Left renal cortex interstitium (tissue), 4 donors: ENCODE data around the gene PHF21B. TPM values are rescaled to one million over a fixed set of nuclear protein-coding genes. Genes with fewer than 3 reads are reported as not detected.
"Not testable (repeated sequence)": the region's sequence is repeated elsewhere in the genome, so short reads cannot be mapped to it uniquely, and the experiment has no call there.

Source experiments
- DNase-seq, 4 donors: peaks; one replicate each; pipeline ENCODE4 v3.0.0-alpha.2; 2013; ENCODE audit warnings: low read depth in 4 of 4, low spot score in 2 of 4, missing footprints in 1 of 4
- polyA plus RNA-seq, 4 donors: library from polyadenylated mRNA; unstranded; fragments of 120-200 nt; gene quantifications; one replicate each; pipeline ENCODE4 v1.2.1, GENCODE V29; 2013; ENCODE audit not compliant: insufficient read length in 4 of 4

PHF21B gene
- polyA plus RNA-seq, 4 donors, result 3.6 to 8.9 (median 6.2) TPM

DNA sequence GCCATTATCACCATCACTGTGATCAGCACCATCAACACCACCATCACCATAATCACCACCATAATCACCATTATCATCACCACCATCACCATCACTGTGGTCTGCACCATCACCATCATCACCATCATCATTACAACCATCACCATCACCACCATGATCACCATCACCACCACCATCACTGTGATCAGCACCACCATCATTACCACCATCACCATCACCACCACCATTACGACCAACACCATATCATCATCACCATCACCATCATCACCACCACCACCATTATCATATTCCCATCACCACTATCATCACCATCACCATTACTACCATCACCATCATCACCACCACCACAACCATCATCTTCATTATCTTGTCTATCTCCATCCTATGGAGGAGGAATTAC, 125.2 kb downstream of the PHF21B start:
- DNase-seq, result no peak

DNA sequence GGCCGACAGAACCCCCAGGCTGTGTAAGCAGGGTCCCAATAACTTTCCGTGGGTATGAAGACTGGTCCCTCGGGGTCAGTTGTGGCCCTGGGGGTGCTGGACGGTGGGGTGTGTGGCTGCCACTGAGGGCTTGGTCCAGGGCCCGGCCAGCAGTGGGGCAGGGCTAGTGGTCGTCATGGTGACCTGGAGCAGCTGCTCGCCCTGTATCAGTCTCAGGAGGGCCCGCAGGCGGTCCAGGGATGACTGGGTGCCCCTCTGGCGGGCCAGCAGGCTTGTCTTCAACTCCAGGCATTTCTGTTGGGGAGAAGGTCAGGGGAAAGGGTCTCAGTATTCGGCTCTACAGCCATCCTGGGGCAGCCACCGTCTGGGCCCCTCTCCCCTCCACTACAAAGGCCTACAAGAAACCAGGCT, 126.8 kb downstream of the PHF21B start:
- DNase-seq, result no peak

DNA sequence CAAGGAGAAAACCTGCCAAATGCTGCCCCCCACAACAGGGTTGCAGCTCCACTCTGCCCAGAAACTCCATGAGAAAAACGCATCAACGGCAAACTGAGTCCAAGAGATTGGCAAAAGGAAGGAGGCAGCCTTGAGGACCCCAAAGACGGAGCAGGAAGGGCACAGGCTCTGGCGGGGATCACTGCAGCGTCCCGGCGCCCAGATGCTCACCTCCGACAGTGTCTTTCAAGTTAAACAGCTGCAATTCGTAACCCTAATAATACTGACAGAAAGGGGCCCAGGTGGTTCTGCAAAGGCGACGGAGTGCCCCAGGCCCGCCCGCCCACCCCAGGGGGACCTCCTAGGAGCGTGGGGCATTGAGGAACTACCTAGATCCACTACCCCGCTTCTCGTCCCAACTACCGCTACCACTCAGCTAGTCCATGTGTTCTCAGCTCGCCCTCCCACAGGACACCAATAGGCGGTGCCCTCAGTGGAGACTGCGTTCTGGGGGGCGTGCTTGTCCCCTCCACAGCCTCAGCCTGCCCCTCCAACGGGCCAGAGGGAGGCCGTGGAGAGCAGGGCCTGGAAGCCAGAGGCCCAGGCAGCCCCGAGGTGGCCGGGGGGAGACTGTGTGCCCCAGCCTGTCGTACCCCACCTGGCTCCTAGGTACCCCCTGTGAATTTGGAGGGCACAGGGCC, 127.4 kb downstream of the PHF21B start:
- DNase-seq, result no peak

DNA sequence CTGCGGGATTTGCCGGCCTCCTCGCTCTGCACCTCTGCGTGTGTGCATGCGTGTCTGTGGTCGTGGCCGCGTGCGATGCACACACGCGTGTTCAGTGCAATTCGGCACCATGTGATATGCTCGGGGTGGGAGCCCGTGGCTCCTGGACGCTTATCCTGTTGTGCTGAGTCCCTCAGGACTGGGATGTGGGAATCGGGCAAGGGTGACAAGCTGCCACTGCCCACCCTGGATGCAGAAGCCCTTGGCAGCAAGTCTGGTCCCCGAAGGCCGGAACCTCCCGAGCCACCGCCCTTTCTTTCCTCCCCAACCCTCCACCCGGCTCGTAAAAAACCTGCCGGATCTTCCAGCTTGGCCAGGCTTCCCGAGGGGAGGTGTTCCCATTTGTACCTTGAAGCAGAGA, 128.2 kb downstream of the PHF21B start:
- no peak for DNase-seq

DNA sequence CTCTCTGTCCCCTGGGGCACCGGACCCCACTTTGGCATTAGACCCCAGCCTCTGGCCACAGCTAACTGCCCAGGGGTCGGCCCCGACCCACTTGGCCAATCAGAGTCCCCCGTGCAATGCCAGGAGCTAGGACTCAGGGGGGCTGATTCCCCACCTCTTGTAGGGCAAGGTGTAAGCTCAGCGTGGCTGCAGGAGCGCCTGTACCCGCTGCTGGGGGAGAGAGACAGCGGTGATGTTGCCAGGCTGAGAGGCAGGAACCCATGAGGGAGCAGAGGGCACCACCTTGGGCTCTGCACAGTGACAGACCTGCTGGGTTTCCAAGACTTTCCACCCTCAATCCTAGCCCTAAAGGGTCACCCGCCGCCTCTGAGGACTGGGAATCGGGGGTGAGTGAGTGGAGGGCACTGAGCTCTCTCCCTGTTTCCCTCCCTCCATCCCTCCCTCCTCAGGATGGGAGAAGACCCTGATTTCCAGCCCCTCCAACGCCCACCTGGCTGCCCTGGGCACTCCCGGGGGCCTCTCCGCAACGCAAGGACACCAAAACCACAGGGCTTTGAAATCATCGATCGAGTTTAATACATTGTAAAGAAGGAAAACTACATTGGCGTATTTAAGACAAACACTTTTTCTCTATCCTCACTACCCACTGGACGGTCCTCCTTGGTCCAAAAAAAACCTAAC, 129.1 kb downstream of the PHF21B start:
- no peak for DNase-seq

DNA sequence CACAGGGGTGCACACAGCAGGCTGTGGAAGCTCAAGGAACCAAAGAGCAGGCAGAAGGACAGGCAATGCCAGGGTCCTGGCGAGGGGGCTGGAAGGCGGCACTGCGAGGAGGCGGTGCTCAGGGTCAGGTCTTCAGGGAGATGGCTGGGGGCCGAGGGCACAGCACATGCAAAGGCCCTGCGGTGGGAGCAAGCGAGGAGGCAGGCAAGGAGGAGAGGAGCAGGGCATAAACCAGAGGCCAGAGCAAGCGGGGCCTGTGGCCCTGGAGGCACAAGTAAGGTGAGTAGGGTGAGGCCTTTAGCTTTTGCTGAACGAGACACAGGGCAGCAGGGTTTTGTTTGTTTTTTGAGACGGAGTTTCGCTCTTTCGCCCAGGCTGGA, 130.5 kb downstream of the PHF21B start:
- no peak for DNase-seq

DNA sequence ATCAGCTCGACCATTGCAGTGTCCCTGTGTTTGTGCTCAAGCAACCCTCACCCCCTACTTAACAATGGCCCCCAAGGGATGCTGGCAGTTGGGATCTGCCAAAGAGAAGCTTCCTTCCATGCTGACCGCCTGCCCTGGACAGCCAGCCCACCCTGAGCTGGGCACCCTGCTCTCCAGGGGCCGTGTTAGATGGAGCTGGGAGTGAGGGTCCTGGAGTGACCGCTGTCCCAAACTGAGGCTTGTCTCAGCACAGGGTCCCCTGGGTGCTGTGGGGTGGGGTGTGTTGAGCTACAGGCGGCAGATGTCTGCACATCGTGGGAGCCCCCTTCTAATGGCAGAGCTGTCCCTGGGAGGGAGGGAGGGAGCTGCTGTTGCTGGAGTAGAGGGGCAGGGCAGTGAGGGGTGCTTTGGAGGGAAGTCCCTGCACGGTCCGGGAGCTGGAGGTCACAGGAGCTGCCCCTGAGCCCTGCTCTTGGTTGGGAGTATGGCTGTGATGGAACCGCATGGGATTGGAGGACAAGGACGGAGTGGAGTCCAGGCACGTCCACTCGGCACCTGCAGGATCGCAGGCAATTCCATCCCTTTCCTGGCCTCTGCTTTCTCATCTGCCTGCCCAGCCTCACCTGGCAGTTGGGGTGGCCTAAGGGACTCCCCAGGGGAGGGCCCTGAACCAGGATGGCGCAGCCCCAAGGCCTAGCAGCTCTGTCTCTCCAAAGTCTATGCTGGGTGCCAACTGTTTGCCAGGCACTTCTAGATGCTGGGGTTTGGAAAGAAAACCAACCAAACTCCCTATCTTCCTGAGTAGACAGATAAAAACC, 131.1 kb downstream of the PHF21B start:
- DNase-seq, result no peak

DNA sequence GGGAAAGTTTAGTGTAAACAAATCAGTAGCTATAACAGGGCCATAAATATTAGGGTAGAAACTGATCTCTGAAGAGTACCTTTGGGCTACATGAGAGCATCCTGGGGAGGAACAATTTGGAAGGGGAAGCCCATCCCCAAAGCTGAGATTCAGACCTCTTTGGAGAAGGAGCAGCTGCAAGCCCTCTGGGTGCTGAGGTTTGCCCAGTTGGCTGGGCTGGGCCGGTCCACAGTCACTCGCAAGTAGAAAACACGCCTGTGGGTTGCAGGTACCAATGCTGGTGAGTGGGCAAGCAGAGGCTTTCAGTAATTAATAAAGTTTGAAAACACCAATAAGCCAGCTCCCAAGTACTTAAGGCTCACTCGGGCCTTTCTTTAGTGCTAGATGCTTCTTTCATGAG, 132.9 kb downstream of the PHF21B start:
- DNase-seq, result no peak

DNA sequence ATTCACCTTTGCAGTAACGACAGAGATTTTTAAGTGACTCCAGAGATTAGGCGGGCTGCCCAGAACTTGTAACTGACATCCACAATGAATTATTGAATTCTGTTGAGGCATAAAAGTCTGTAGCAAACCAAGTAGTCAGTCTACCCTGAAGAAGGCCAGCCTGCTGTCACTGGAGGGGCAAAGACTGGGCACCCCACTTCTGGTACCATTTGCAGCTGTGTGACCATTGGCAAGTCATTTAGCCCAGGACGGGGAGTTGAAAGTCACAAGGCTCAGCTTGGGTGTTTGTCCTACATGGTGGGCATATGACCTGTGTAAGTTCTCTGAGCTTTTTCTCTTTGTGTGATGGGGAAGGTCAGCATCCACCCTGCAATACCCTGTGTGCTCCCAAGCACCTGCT, 138.0 kb downstream of the PHF21B start:
- no peak for DNase-seq

DNA sequence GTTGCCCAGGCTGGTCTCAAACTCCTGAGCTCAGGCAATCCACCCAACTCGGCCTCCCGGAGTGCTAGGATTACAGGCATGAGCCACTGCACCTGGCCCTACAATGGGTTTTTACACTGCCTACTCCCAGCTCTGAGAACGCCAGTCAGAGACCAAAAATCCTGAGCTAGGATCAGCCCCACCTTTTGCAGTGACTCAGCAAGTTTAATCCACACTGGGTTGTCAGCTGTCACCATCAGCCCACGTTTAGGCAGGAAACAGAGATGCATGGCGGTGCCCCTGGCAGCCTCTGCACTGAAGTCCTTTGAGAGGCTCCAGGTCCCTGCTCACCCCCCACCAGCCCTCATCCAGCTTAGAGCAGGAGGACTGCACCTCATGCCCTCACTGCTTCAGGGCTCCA, 139.8 kb downstream of the PHF21B start:
- DNase-seq, result no peak

DNA sequence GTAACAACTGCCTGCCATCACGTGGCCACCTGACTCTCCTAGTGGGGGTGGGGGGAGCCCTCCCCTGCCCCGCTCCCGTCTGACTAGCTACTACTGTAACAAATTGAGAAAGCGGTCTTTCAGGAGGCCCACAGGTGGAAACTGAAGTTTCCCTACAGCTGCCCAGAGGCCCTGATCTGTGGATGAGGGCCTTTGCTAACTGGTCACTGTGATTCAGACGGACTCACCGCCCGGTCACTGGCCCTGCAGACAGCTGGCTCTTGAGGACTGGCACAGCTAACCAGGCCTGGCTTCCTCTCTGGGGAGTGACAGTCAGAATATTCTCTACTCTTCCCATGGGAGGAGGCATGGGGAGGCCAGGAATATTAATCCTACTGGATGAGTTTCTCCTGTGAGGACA, 140.6 kb downstream of the PHF21B start:
- no peak for DNase-seq

DNA sequence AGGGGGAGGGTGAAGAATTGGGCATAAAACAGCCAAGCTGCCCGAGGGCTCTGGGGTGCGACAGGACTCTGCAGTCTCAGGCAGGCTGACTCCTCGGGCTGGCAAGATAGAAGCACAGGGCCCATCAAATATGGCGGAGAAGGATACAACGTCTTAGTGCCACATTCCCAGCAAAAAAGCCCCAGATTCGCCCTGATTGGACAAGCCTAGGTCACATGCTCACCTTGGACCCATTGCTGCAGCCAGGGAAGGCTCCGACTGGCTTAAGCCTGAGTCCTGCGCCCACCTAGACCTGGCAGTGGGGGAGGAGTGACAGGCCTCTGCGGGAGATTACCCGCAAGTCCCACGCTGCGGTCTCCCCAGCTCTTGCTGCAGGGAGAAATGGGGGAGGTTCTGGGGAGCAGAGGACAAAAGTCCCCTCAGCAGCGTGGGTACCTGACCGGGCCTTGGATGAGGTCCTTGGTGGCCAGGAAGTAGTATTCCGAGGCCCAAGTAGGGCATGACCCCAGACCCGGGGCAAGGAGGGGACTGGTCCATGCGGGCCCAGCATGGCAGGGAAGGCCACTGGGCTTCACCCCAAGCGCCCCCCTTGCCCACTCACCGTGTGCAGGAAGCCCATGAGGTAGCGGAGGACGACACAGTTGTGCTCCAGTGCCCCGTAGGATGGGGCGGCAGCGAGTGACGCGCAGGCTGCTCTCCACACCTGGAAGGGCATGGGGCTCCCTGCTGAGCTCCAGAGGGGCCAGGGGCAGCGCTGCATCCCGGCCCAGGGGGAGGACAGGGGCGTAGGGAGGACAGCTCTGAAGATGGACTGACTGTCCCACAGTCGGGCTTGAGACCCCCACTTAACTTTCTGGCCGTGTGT, 144.4 kb downstream of the PHF21B start:
- DNase-seq, result no peak

DNA sequence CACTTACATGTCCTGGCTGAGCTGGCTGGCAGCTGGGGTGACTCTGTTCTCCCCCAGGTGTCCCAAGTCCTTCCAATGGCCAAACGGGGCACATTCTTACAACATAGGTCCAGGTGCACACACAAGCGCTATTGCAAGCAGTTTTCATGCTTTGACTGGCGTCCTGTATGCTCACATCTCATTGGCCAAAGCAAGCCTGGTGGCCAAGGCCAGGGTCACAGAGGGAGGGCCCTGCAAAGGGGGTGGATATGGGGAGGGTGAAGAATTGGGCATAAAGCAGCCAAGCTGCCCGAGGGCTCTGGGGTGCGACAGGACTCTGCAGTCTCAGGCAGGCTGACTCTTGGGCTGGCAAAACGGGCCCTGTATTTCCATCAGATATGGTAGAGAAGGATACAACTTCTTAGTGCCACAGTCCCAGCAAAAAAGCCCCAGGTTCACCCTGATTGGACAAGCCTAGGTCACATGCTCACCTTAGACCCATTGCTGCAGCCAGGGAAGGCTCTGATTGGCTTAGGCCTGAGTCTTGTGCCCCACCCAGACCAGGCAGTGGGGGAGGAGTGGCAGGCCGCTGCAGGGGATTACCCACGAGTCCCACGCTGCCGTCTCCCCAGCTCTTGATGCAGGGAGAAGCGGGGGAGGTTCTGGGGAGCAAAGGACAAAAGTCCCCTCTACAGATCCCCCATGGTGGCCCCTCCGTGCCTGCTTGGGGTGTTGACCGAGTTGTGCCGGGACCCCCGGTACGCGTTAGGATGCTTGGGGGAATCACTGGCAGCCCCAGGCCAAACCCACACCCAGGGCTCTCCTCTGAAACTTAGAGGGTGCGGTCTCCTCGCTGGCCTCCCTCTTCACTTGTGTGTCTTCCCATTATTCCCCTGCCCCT, 146.6 kb downstream of the PHF21B start:
- no peak for DNase-seq

DNA sequence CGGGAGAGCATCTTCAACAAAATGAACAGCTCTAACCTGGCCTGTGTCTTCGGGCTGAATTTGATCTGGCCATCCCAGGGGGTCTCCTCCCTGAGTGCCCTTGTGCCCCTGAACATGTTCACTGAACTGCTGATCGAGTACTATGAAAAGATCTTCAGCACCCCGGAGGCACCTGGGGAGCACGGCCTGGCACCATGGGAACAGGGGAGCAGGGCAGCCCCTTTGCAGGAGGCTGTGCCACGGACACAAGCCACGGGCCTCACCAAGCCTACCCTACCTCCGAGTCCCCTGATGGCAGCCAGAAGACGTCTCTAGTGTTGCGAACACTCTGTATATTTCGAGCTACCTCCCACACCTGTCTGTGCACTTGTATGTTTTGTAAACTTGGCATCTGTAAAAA, 147.5 kb downstream of the PHF21B start:
- no peak for DNase-seq

DNA sequence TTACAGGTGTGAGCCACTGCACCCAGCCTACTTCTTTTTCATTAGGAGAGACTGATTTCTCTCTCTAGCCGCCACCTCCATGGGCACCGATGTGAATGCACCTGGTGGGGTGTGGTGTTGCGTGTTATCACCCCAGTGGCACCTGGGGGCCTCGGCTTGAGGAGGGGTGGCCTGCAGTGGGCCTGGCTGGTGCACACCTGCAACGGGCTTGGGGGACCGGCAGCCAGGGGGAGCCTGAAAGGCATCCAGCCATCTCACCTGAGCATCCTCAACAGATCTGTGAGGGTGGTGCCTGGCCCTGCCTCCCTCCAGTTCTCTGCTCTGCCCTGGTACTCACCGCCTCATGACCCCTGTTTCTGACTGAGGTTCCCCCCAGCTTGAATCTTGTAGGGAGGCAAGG, 148.6 kb downstream of the PHF21B start:
- no peak for DNase-seq

DNA sequence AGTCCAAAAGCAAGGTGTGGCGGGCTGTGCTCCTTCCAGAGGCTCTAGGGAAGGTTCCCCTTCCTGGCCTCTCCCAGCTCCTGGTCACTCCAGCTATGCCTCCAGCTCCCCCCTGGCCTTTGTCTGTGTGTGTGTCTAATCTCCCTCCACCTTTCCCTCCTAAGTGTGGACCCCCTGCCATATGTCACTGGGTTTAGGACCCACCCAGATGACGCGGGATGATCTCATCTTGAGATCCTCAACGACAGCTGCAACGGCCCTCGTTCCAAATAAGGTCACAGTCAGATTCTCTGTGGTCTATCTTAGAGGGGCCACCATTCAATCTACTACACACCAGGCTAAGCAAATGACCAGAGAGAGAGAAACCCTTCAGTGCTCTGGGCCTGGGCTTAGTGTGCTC, 149.5 kb downstream of the PHF21B start:
- DNase-seq, result no peak

DNA sequence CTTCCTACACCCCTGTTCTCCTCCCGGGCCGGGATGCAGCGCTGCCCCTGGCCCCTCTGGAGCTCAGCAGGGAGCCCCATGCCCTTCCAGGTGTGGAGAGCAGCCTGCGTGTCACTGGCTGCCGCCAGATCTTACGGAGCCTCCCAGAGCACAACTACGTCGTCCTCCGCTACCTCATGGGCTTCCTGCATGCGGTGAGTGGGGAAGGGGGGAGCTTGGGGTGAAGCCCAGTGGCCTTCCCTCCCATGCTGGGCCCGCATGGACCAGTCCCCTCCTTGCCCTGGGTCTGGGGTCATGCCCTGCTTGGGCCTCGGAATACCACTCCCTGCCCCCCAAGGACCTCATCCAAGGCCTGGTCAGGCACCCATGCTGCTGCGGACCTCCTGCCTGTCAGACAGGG, 150.2 kb downstream of the PHF21B start:
- DNase-seq, result no peak

DNA sequence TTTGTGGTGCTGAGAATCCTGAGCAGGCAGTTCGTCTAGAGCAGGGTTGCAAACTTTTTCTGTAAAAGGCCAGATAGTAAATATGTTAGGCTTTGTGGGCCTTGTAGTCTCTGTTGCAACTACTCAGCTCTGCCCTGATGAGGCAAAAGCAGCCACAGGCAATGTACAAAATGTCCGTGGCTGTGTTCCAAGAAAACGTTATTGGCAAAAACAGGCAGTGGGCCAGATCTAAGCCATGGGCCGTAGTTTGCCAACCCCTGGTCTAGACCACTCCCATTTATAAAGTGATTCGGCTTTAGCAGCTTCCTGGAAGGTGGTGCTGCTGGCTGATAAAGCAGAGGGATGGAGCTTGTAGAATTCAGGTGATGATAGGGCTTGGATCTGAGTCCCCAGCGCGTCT, 151.0 kb downstream of the PHF21B start:
- not testable (repeated sequence) for DNase-seq

DNA sequence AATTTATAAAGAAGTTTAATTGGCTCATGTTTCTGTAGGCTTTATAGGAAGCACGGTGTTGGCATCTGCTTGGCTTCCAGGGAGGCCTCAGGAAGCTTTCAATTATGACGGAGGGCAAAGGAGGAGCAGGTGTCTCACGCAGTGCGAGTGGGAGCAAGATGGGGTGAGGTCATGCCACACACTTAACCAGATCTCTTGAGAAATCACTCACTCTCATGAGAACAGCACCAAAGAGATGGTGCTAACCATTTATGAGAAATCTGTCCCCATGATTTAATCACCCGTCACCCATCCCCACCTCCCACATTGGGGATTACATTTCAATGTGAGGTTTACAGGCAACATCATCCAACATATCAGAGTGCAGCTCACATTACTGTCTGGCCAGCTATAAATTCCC, 153.9 kb downstream of the PHF21B start:
- DNase-seq, result no peak

DNA sequence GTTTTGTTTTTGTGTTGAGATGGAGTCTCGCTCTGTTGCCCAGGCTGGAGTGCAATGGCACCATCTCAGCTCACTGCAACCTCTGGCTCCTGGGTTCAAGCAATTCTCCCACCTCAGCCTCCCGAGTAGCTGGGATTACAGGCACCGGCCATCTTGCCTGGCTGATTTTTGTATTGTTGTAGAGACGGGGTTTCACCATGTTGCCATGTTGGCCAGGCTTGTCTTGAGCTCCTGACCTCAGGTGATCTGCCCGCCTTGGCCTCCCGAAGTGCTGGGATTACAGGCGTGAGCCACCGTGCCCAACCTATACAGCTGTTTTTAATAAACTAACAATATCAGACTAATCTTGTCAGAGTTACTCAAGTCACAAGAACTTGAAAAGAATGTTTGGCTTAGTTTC, 155.2 kb downstream of the PHF21B start:
- not testable (repeated sequence) for DNase-seq
